ENCODE measurements around the gene TMEM123.

- TF ChIP-seq CTCF (IDR thresholded peaks at IDR 0.05 in 8 of 11, conservative IDR thresholded peaks at IDR 0.05 in 3 of 11) (no peak), POLR2A (IDR thresholded peaks at IDR 0.05) (no peak), POLR2AphosphoS5 (IDR thresholded peaks at IDR 0.05) (no peak)
Observed at GRCh38 chr11:102407901-102408300, 44.7 kb downstream of the TMEM123 start.

All from spleen (tissue), 7 donors.